ENCODE data around the gene HAPLN2. TPM values are rescaled to one million over a fixed set of nuclear protein-coding genes. Genes with fewer than 3 reads are reported as not detected.
A peak's percentile ranks its signal among the peaks of the same experiment; 100 is the strongest.

The HAPLN2 gene
- total and polyA plus RNA-seq, 2 donors (not counting 1 experiment from before 2014, with no cell fraction given), result 0.13 TPM; not detected in 1

DNA sequence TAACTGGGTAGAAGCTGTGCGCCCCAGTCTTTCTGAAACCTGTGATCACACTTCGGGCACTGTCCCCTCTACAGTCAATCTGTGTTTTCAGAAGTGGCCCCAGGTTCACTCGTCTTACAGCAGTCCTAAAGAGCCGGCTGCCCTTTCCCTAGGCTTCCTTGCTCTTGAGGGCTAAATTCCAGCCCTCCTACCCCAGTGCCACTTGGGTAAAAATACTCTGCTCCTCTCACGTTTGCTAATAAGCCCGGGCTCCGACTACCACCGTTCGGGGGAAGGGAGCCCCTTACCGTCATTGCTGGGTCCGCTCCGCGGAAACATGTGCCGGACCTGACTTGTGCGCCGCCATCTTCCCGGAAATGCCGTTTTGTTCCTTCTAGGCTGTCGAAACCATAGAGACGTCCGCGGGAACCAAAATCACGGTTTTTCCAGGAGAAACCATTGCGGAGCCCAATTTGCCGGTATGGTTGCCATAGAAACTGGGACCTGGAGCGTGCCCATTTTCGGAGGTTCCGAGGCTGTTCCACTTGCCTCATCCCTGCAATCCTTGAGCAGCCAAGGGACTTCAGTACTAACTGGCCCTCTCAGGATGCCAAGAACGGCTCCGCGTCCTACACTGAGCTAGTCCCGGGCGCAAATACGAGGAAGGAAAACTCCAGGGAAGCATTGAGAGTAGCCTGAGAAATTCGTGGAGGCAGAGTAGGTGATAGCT is 17.9 kb upstream of the HAPLN2 start, which contains the start of gene GPATCH4:
Gene GPATCH4, minus strand, starts transcription at position 358 of the 709 bp plus-strand sequence.
- POLR2A ChIA-PET, result interaction anchor here (0.6 to 2.2 kb wide), 6 partner anchors 9 to 144 kb away, joined by 3 to 8 read pairs (median 4); partner anchors contain the start of genes MEF2D and NAXE
- Histone ChIP-seq H3K9ac (ENCODE audit: low read length) (peak within 1 kb of the TSS; percentile 93), H3K4me1 (ENCODE audit: control insufficient read depth in 2 of 2, insufficient read depth in 2 of 2, low read length in 2 of 2) (peaks cover 22 to 30% of the 10 kb centered on the region in 2 donors), H3K79me2 (ENCODE audit: control insufficient read depth, insufficient read depth, low read length) (peaks cover 37% of the 10 kb centered on the region), H3K4me3 (ENCODE audit: control extremely low read depth in 1 of 5, extremely low read depth in 1 of 5, insufficient read depth in 1 of 5, low read depth in 2 of 5, low read length in 4 of 5) (peak within 1 kb of the TSS; percentile 85 to 100 (median 99)), H2AFZ (ENCODE audit: insufficient read depth, low read depth, low read length, poor library complexity, severe bottlenecking) (peak within 1 kb of the TSS; percentile 99), H3K9me3 (ENCODE audit: control extremely low read depth in 1 of 3, control insufficient read depth in 2 of 3, insufficient read depth in 1 of 3, low read length in 2 of 3) (no peaks in the 10 kb centered on the region), H4K20me1 (ENCODE audit: control insufficient read depth, insufficient read depth, low read length, poor library complexity, severe bottlenecking) (no peaks in the 10 kb centered on the region), H3K27ac (ENCODE audit: low read length in 2 of 2) (peak within 1 kb of the TSS; percentile 72 to 83), H3K4me2 (replicated peaks; ENCODE audit: low read depth, low read length, poor library complexity, severe bottlenecking) (peak within 1 kb of the TSS; percentile 95), H3K36me3 (replicated peaks in 1 of 2; ENCODE audit: control extremely low read depth in 1 of 2, control insufficient read depth in 1 of 2, extremely low read depth in 1 of 2, insufficient read depth in 2 of 2, low read length in 1 of 2) (peaks cover 0 to 28% of the 10 kb centered on the region in 2 experiments), H3K27me3 (replicated peaks in 1 of 4; ENCODE audit: control extremely low read depth in 1 of 4, control insufficient read depth in 3 of 4, insufficient read depth in 4 of 4, low read length in 3 of 4) (no peaks in the 10 kb centered on the region)
- DNase-seq, result peak; percentile 84
- intact Hi-C loops (cut with micrococcal nuclease), result loop anchor here (1.0 to 2.0 kb wide), 5 partner anchors 10 to 166 kb away; partner anchors contain the start of genes MEF2D, NAXE and PRCC
- H3K4me1 Mint-ChIP-seq, result peaks cover 38% of the 10 kb centered on the region
- WGBS (ENCODE audit: insufficient coverage), result 0% methylated on average over 35 of the region's 35 CpGs
- ATAC-seq (ENCODE audit: low read depth), result peak; percentile 74
- H3K9me3 Mint-ChIP-seq (ENCODE audit: insufficient read depth), result no peaks in the 10 kb centered on the region
- no peaks in the 10 kb centered on the region for H3K27me3 Mint-ChIP-seq
- H3K27ac Mint-ChIP-seq, result peak within 1 kb of the TSS; percentile 96
- TF ChIP-seq EZH2 (IDR thresholded peaks at IDR 0.05; ENCODE audit: borderline replicate concordance, insufficient read depth, low read depth, low read length, poor library complexity, severe bottlenecking), result no peak
- TF ChIP-seq, protein P1, sequence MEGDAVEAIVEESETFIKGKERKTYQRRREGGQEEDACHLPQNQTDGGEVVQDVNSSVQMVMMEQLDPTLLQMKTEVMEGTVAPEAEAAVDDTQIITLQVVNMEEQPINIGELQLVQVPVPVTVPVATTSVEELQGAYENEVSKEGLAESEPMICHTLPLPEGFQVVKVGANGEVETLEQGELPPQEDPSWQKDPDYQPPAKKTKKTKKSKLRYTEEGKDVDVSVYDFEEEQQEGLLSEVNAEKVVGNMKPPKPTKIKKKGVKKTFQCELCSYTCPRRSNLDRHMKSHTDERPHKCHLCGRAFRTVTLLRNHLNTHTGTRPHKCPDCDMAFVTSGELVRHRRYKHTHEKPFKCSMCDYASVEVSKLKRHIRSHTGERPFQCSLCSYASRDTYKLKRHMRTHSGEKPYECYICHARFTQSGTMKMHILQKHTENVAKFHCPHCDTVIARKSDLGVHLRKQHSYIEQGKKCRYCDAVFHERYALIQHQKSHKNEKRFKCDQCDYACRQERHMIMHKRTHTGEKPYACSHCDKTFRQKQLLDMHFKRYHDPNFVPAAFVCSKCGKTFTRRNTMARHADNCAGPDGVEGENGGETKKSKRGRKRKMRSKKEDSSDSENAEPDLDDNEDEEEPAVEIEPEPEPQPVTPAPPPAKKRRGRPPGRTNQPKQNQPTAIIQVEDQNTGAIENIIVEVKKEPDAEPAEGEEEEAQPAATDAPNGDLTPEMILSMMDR (IDR thresholded peaks at IDR 0.05), result no peak
- CTCF ChIA-PET, result interaction anchor here (0.6 to 10.9 kb wide), 13 partner anchors 9 to 216 kb away, joined by 3 to 80 read pairs (median 4); partner anchors contain the start of genes MEF2D and NAXE
- H3K4me3 Mint-ChIP-seq, result peak within 1 kb of the TSS; percentile 97

Measured in B cell (primary cell).